Spleen (tissue), 7 donors: ENCODE results near the gene SHROOM4.

Experiments
- CTCF ChIP-seq, 11 experiments: fragments of 200-600 bp in 7 of 11; fragments of 450-650 bp in 4 of 11; sonication (generic) in 4 of 11; IDR thresholded peaks in 8 of 11; conservative IDR thresholded peaks in 3 of 11; 1 replicate in 7 of 11; 2 replicates in 4 of 11; pipeline versions ENCODE4 v1.4.0 to v1.8.0; 2016 to 2021; ENCODE audit warnings: antibody characterized with exemption in 11 of 11, inconsistent platforms in 4 of 11, mild to moderate bottlenecking in 1 of 11
- POLR2AphosphoS5 ChIP-seq, 3 donors: sonication (generic); formaldehyde crosslinking; IDR thresholded peaks; one replicate each; pipeline ENCODE4 v1.5.1; 2017; ENCODE audit warnings: antibody characterized with exemption in 3 of 3
- donor health status: DM: no; HTN: no; CAD: no; lungs with moderate emphysema.
- donor health status: DM: no; HTN: no; CAD: no.
- donor health status: DM: no; HTN: no; CAD: no.

- TF ChIP-seq POLR2AphosphoS5 (IDR thresholded peaks at IDR 0.05) (no peak), CTCF (IDR thresholded peaks at IDR 0.05 in 8 of 11, conservative IDR thresholded peaks at IDR 0.05 in 3 of 11) (peak in 6 of 11 experiments; percentile 26 to 45 (median 42))
Measured at GRCh38 chrX:50747471-50747900, 66.5 kb downstream of the SHROOM4 start.
